ENCODE data around the gene SIL1. TPM values are rescaled to one million over a fixed set of nuclear protein-coding genes. Genes with fewer than 3 reads are reported as not detected.

The SIL1 gene
- total and polyA plus RNA-seq, 2 of the 13 experiments (the other 11 are each of a cell fraction or from before 2014, with no cell fraction given), result 26.0 to 30.0 TPM

GRCh38 chr5:138966236-138966985 is 231.8 kb downstream of the SIL1 start:
- POLR2A ChIA-PET, result no interaction called here
- CTCF ChIA-PET (ENCODE audit: low intra/inter-chr PET ratio, low total read pairs), result no interaction called here
- Histone ChIP-seq H3K36me3 (replicated peaks in 1 of 2; ENCODE audit: control insufficient read depth in 1 of 2, insufficient read depth in 2 of 2, low read length in 2 of 2) (no peaks in the 10 kb centered on the region), H3K4me2 (ENCODE audit: low read depth, low read length) (no peak overlapping the region), H3K4me1 (ENCODE audit: insufficient read depth, low read length) (peaks cover 69% of the 10 kb centered on the region), H4K20me1 (ENCODE audit: insufficient read depth, low read length) (no peaks in the 10 kb centered on the region), H3K79me2 (ENCODE audit: insufficient read depth, low read length) (no peaks in the 10 kb centered on the region), H3K4me3 (replicated peaks in 1 of 3; ENCODE audit: insufficient read depth in 1 of 3, low read depth in 2 of 3, low read length in 3 of 3) (no peak overlapping the region), H2AFZ (ENCODE audit: low read length) (no peak overlapping the region), H3K9me3 (ENCODE audit: low read length) (no peaks in the 10 kb centered on the region), H3K27ac (ENCODE audit: extremely low read length, insufficient read depth, low read length) (no peak overlapping the region), H3K9ac (ENCODE audit: insufficient read depth, low read depth, low read length) (no peak overlapping the region), H3K27me3 (ENCODE audit: control insufficient read depth in 1 of 2, insufficient read depth in 2 of 2, low read length in 2 of 2) (no peaks in the 10 kb centered on the region)
- no peak for FAIRE-seq
- ATAC-seq, result no peak
- no TSS peak for BruUV-seq (replicated peaks)
- intact Hi-C loops (cut with micrococcal nuclease; ENCODE audit: unreplicated experiment) (no loop called here), in situ Hi-C loops (cut with HindIII; ENCODE audit: extremely low pct_ligation_motif_present, low pct_unique_long_range_greater_than_20kb) (loop anchor here (25.0 kb wide), 1 partner anchor 296 kb away; no protein-coding TSS in a partner anchor)
- WGBS (ENCODE audit: low lambda C conversion rate), result 96% methylated on average over 10 of the region's 10 CpGs
- no peak for DNase-seq (ENCODE audit: low spot score)
- TF ChIP-seq SMAD9 (CRISPR knock-in tag; IDR thresholded peaks at IDR 0.05) (no peak), MEIS2 (CRISPR knock-in tag; IDR thresholded peaks at IDR 0.05) (no peak), ZNF629 (CRISPR knock-in tag; conservative IDR thresholded peaks at IDR 0.05) (peak; percentile 63), KLF12 (CRISPR knock-in tag; IDR thresholded peaks at IDR 0.05; ENCODE audit: borderline replicate concordance) (no peak)

- Histone ChIP-seq H3K9ac (ENCODE audit: insufficient read depth, low read depth, low read length) (no peak overlapping the region), H3K27ac (ENCODE audit: extremely low read length, insufficient read depth, low read length) (peak overlapping the region; percentile 81), H3K9me3 (ENCODE audit: low read length) (no peaks in the 10 kb centered on the region), H3K79me2 (ENCODE audit: insufficient read depth, low read length) (no peaks in the 10 kb centered on the region), H2AFZ (ENCODE audit: low read length) (no peak overlapping the region), H3K27me3 (ENCODE audit: control insufficient read depth in 1 of 2, insufficient read depth in 2 of 2, low read length in 2 of 2) (no peaks in the 10 kb centered on the region), H3K4me3 (replicated peaks in 1 of 3; ENCODE audit: insufficient read depth in 1 of 3, low read depth in 2 of 3, low read length in 3 of 3) (no peak overlapping the region), H3K4me1 (ENCODE audit: insufficient read depth, low read length) (peaks cover 61% of the 10 kb centered on the region), H3K36me3 (replicated peaks in 1 of 2; ENCODE audit: control insufficient read depth in 1 of 2, insufficient read depth in 2 of 2, low read length in 2 of 2) (no peaks in the 10 kb centered on the region), H3K4me2 (ENCODE audit: low read depth, low read length) (0 out of 2 replicates have a peak overlapping the region, but pooled peaks have one; percentile 66), H4K20me1 (ENCODE audit: insufficient read depth, low read length) (no peaks in the 10 kb centered on the region)
- CTCF ChIA-PET (ENCODE audit: low intra/inter-chr PET ratio, low total read pairs), result no interaction called here
- peak; percentile 21; the same call in 2 of the 3 replicates for ATAC-seq
- FAIRE-seq, result no peak
- intact Hi-C loops (cut with micrococcal nuclease; ENCODE audit: unreplicated experiment), result no loop called here
- 67% methylated on average over 2 of the region's 2 CpGs for WGBS (ENCODE audit: low lambda C conversion rate)
- DNase-seq (ENCODE audit: low spot score), result peak; percentile 19
- no TSS peak for BruUV-seq (replicated peaks)
- POLR2A ChIA-PET, result interaction anchor here (3.1 kb wide), 1 partner anchor 12 kb away, joined by 25 read pairs; no protein-coding TSS in a partner anchor
- TF ChIP-seq TFAP4 (IDR thresholded peaks at IDR 0.05; ENCODE audit: borderline replicate concordance, low read depth), result no peak
- TF ChIP-seq HNF4A (CRISPR knock-in tag; IDR thresholded peaks at IDR 0.05), result peak; percentile 49; the same call in 1 of the 2 replicates
- no peak for TF ChIP-seq ZNF646 (CRISPR knock-in tag; IDR thresholded peaks at IDR 0.05)
- no peak for TF ChIP-seq CBX1 (IDR thresholded peaks at IDR 0.05; ENCODE audit: low read depth)
- 0 out of 2 replicates have a peak, but pooled peaks have one; percentile 7 for TF ChIP-seq NCOR1 (IDR thresholded peaks at IDR 0.05; ENCODE audit: borderline replicate concordance, low read length)
- in situ Hi-C loops (cut with HindIII; ENCODE audit: extremely low pct_ligation_motif_present, low pct_unique_long_range_greater_than_20kb), result loop anchor here (25.0 kb wide), 1 partner anchor 297 kb away; no protein-coding TSS in a partner anchor
Observed at GRCh38 chr5:138965626-138966025, 232.5 kb downstream of the SIL1 start.
